SU-DHL-6 (cell line): Measurements from ENCODE around the gene NPAT.

Source experiments
- H2AFZ ChIP-seq: fragments of 200-600 bp; sonication (generic); 2 replicates; pipeline ENCODE4 v1.6.1; 2014; ENCODE audit warnings: low read depth, mild to moderate bottlenecking, moderate library complexity, mixed read lengths, antibody characterized with exemption, low read length; ENCODE audit not compliant: severe bottlenecking
- H3F3A ChIP-seq: fragments of 200-600 bp; shearing (Covaris generic); 2 replicates; pipeline ENCODE4 v1.6.0; 2016; ENCODE audit warnings: antibody characterized with exemption, mild to moderate bottlenecking; ENCODE audit not compliant: insufficient read depth
- H3K27ac ChIP-seq: fragments of 200-600 bp; sonication (generic); 2 replicates; pipeline ENCODE4 v1.5.1; 2016; ENCODE audit warnings: low read depth, mild to moderate bottlenecking, low read length, moderate library complexity, mixed read lengths
- H3K27me3 ChIP-seq: fragments of 200-600 bp; sonication (generic), shearing (Covaris generic); 2 replicates; pipeline ENCODE4 v1.6.0; 2014; ENCODE audit warnings: mild to moderate bottlenecking, low read length
- H3K36me3 ChIP-seq: fragments of 200-600 bp; sonication (generic); 2 replicates; pipeline ENCODE4 v1.6.1; 2014; ENCODE audit warnings: mild to moderate bottlenecking, low read length, mixed read lengths
- H3K4me2 ChIP-seq: fragments of 300-600, 200-600 bp; shearing (Covaris generic), sonication (generic); 2 replicates; pipeline ENCODE4 v1.6.0; 2014; ENCODE audit warnings: low read length, low read depth, mild to moderate bottlenecking; ENCODE audit not compliant: poor library complexity, severe bottlenecking
- H3K4me3 ChIP-seq: fragments of 200-600 bp; sonication (generic); 2 replicates; pipeline ENCODE4 v1.5.1; 2014; ENCODE audit warnings: antibody characterized with exemption, low read length, mild to moderate bottlenecking, mixed read lengths; ENCODE audit not compliant: insufficient read depth, poor library complexity, severe bottlenecking
- H3K79me2 ChIP-seq: fragments of 200-600 bp; sonication (generic); 2 replicates; pipeline ENCODE4 v1.6.1; 2014; ENCODE audit warnings: mild to moderate bottlenecking, low read length, moderate library complexity; ENCODE audit not compliant: insufficient read depth
- H3K9ac ChIP-seq: fragments of 200-600 bp; sonication (generic); 2 replicates; pipeline ENCODE4 v1.7.0; 2014; ENCODE audit warnings: mild to moderate bottlenecking, low read length
- H3K9me2 ChIP-seq: fragments of 200-600 bp; sonication (generic); replicated peaks from 2 replicates; pipeline ENCODE4 v1.6.1; 2014; ENCODE audit warnings: low read length; ENCODE audit not compliant: insufficient read depth
- H3K9me3 ChIP-seq: fragments of 200-600 bp; sonication (generic); 2 replicates; pipeline ENCODE4 v1.6.1; 2014; ENCODE audit warnings: low read length, mixed read lengths; ENCODE audit not compliant: insufficient read depth
- H4K20me1 ChIP-seq: fragments of 200-600 bp; sonication (generic); 2 replicates; pipeline ENCODE4 v1.6.1; 2014; ENCODE audit warnings: low read depth, mild to moderate bottlenecking, antibody characterized with exemption, low read length, moderate library complexity, mixed read lengths
- EZH2phosphoT487 ChIP-seq: fragments of 200-600 bp; sonication (generic), shearing (Covaris generic); conservative IDR thresholded peaks from 2 replicates; pipeline ENCODE4 v1.6.1; 2018; ENCODE audit warnings: mild to moderate bottlenecking, antibody characterized with exemption, low read length, moderate library complexity, mixed read lengths
- TF ChIP-seq, protein P1 (sequence below): fragments of 200-600 bp; sonication (generic); IDR thresholded peaks from one replicate; pipeline ENCODE4 v1.5.1; 2017; ENCODE audit warnings: antibody characterized with exemption, mild to moderate bottlenecking, low read length, moderate library complexity; ENCODE audit not compliant: insufficient read depth, poor library complexity, severe bottlenecking

Gene NPAT

DNA sequence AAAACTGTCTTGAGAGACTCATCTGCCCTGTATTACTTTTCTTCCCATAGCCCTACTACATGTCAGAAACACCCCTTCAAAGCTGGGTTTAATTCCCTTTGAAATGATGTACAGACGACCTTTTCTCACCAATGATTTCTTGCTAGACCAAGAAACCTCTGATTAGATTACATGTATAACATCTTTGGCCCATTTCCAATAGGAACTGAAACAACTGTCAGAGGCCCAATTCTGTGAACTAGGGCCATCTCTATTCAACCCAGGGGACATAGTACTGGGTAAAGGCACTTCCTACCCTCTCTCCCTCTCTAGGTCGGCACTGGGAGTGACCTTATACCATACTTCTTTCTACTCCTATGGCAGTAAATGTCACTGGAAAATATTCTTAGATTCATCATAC, 19.4 kb downstream of the NPAT start:
- no peak overlapping the region for H2AFZ ChIP-seq
- H3K27me3 ChIP-seq = no peaks in the 10 kb centered on the region
- no peak overlapping the region for H3K9ac ChIP-seq
- H3K9me2 ChIP-seq = no peaks in the 10 kb centered on the region
- H3K36me3 ChIP-seq = peaks cover 50% of the 10 kb centered on the region
- H3F3A ChIP-seq = no peaks in the 10 kb centered on the region
- H3K9me3 ChIP-seq = peaks cover 43% of the 10 kb centered on the region
- H3K79me2 ChIP-seq = peaks cover 98% of the 10 kb centered on the region
- H3K4me2 ChIP-seq = no peak overlapping the region
- H3K4me3 ChIP-seq = no peak overlapping the region
- TF ChIP-seq EZH2phosphoT487 = no peak
- TF ChIP-seq, protein P1, sequence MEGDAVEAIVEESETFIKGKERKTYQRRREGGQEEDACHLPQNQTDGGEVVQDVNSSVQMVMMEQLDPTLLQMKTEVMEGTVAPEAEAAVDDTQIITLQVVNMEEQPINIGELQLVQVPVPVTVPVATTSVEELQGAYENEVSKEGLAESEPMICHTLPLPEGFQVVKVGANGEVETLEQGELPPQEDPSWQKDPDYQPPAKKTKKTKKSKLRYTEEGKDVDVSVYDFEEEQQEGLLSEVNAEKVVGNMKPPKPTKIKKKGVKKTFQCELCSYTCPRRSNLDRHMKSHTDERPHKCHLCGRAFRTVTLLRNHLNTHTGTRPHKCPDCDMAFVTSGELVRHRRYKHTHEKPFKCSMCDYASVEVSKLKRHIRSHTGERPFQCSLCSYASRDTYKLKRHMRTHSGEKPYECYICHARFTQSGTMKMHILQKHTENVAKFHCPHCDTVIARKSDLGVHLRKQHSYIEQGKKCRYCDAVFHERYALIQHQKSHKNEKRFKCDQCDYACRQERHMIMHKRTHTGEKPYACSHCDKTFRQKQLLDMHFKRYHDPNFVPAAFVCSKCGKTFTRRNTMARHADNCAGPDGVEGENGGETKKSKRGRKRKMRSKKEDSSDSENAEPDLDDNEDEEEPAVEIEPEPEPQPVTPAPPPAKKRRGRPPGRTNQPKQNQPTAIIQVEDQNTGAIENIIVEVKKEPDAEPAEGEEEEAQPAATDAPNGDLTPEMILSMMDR = no peak
- H3K27ac ChIP-seq = no peak overlapping the region
- H4K20me1 ChIP-seq = 0 out of 2 replicates have a peak, but pooled peaks cover under 1% of the 10 kb centered on the region

DNA sequence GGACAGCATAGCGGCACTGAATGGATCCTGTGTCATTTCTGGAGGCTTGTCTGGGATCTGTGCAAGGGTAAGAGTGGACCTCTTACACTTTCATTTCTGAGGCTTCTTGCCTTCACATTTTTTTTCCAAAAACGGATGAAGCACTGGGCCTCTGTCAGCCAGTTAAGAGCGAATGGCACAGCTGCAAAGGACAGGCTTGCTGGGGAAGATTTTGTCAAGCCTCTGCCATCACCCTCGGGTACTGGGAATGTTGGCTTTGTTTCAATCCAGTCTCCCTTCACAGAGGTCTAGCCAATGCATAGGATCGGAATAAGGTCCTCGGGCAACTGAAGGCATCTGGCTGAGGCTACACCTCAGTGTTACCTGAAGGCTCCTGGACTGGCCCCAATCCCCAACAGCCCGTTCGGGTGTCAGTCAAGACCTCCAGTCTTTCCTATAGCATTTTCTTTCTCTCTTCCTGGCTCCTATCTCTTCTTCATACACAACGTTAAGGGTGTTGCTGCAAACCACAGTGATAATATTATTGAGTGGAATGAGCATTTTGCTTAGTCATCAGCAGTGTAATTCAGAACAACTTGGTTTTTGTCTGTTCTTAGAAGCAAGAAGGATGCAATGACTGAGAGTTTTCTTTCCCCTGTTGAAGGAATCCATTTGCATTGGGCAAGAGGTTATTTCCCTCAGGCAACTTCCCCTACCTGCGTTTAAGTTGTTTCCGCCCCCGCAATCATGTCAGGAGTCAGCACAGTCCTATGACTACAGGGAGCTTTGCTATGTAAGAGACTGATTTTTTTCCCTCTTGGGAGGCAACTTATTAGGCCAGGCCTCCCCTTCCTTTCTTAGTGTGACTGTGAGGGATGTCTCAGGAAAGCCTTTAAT, 22.8 kb downstream of the NPAT start:
- no peak overlapping the region for H3K4me2 ChIP-seq
- no peaks in the 10 kb centered on the region for H3K9me2 ChIP-seq
- no peaks in the 10 kb centered on the region for H3K27me3 ChIP-seq
- H4K20me1 ChIP-seq = peaks cover 6% of the 10 kb centered on the region; the same call in 1 of the 2 replicates
- H3K4me3 ChIP-seq = no peak overlapping the region
- H3K9me3 ChIP-seq = peaks cover 12% of the 10 kb centered on the region; the same call in 1 of the 2 replicates
- TF ChIP-seq EZH2phosphoT487 = no peak
- TF ChIP-seq, protein P1 = no peak
- no peak overlapping the region for H2AFZ ChIP-seq
- no peak overlapping the region for H3K9ac ChIP-seq
- H3K36me3 ChIP-seq = peaks cover 41% of the 10 kb centered on the region
- H3F3A ChIP-seq = no peaks in the 10 kb centered on the region
- peaks cover 77% of the 10 kb centered on the region for H3K79me2 ChIP-seq
- H3K27ac ChIP-seq = no peak overlapping the region

DNA sequence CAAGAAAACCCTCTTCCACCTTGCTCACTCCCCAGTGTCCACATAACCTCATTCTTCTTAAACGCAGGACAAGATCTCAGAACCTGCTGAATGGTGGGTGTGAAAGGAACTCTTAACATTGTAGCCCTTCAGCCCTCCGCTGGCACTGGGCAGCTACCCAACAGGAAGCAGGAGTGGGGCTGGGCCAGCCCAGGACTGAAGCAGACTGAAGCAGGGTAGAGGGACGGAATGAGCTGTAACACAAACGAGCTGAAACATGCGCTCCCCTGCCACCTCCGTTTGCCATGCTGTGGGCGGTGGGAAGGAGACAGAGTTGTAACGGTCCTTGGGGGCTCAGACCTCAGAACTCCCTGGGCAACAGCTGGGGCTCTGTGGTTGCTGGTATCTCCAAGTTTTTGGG, 23.6 kb downstream of the NPAT start:
- Histone ChIP-seq H3K4me2 (no peak overlapping the region), H3K9me3 (peaks cover 3% of the 10 kb centered on the region; the same call in 1 of the 2 replicates), H3K4me3 (no peak overlapping the region), H3K79me2 (peaks cover 68% of the 10 kb centered on the region), H4K20me1 (peaks cover 6% of the 10 kb centered on the region; the same call in 1 of the 2 replicates), H3K27ac (no peak overlapping the region), H3K36me3 (peaks cover 40% of the 10 kb centered on the region), H3K9me2 (no peaks in the 10 kb centered on the region), H3K9ac (no peak overlapping the region), H3K27me3 (no peaks in the 10 kb centered on the region), H2AFZ (no peak overlapping the region), H3F3A (no peaks in the 10 kb centered on the region)
- TF ChIP-seq, protein P1 = no peak
- TF ChIP-seq EZH2phosphoT487 = no peak
